Measurements from ENCODE around the gene RIPPLY3.

RIPPLY3 gene

GRCh38 chr21:36974851-36975192, 31.7 kb upstream of the RIPPLY3 start:
- no peak for TF ChIP-seq CTCF (IDR thresholded peaks at IDR 0.05; ENCODE audit: extremely low read depth, missing control alignments)
- DNase-seq (ENCODE audit: low spot score), result no peak

GRCh38 chr21:36976228-36976861, 30.2 kb upstream of the RIPPLY3 start:
- no peak for DNase-seq (ENCODE audit: low spot score)
- no peak for TF ChIP-seq CTCF (IDR thresholded peaks at IDR 0.05; ENCODE audit: extremely low read depth, missing control alignments)

GRCh38 chr21:36976882-36977651, 29.4 kb upstream of the RIPPLY3 start:
- DNase-seq (ENCODE audit: low spot score), result peak; percentile 74
- peak; percentile 47 for TF ChIP-seq CTCF (IDR thresholded peaks at IDR 0.05; ENCODE audit: extremely low read depth, missing control alignments)

GRCh38 chr21:36980280-36981048, 26.0 kb upstream of the RIPPLY3 start:
- no peak for DNase-seq (ENCODE audit: low spot score)
- TF ChIP-seq CTCF (IDR thresholded peaks at IDR 0.05; ENCODE audit: extremely low read depth, missing control alignments), result no peak

GRCh38 chr21:36981049-36981391, 25.5 kb upstream of the RIPPLY3 start:
- TF ChIP-seq CTCF (IDR thresholded peaks at IDR 0.05; ENCODE audit: extremely low read depth, missing control alignments), result no peak
- DNase-seq (ENCODE audit: low spot score), result no peak

- no peak for TF ChIP-seq CTCF (IDR thresholded peaks at IDR 0.05; ENCODE audit: extremely low read depth, missing control alignments)
- no peak for DNase-seq (ENCODE audit: low spot score)
These were observed 24.4 kb upstream of the RIPPLY3 start for GRCh38 chr21:36981977-36982700.
